ENCODE results near the gene PEX10.

The PEX10 gene

DNA sequence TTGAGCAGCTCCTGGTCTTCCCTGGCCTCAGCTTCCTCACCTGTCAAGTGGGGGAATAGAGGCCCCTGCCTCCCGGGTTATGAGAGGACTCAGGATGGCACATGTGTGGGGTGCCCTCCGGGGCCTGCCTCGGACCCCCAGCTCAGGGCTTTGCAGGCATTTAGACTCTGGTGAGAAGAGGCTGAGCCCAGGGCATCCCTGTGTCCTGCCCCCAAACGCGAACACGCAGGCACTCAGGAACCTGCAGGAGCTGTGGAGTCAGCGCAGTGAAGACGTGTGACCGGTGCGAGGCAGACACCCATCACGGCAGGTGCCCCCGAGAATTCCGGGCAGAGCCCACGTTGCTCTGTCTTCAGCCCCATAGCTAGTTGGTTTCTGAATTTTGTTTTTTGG, 5.5 kb upstream of the PEX10 start:
- TF ChIP-seq, protein P1, sequence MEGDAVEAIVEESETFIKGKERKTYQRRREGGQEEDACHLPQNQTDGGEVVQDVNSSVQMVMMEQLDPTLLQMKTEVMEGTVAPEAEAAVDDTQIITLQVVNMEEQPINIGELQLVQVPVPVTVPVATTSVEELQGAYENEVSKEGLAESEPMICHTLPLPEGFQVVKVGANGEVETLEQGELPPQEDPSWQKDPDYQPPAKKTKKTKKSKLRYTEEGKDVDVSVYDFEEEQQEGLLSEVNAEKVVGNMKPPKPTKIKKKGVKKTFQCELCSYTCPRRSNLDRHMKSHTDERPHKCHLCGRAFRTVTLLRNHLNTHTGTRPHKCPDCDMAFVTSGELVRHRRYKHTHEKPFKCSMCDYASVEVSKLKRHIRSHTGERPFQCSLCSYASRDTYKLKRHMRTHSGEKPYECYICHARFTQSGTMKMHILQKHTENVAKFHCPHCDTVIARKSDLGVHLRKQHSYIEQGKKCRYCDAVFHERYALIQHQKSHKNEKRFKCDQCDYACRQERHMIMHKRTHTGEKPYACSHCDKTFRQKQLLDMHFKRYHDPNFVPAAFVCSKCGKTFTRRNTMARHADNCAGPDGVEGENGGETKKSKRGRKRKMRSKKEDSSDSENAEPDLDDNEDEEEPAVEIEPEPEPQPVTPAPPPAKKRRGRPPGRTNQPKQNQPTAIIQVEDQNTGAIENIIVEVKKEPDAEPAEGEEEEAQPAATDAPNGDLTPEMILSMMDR (IDR thresholded peaks at IDR 0.05; ENCODE audit: low read depth, low read length): no peak
- DNase-seq (ENCODE audit: low read depth in 2 of 2): no peak

DNA sequence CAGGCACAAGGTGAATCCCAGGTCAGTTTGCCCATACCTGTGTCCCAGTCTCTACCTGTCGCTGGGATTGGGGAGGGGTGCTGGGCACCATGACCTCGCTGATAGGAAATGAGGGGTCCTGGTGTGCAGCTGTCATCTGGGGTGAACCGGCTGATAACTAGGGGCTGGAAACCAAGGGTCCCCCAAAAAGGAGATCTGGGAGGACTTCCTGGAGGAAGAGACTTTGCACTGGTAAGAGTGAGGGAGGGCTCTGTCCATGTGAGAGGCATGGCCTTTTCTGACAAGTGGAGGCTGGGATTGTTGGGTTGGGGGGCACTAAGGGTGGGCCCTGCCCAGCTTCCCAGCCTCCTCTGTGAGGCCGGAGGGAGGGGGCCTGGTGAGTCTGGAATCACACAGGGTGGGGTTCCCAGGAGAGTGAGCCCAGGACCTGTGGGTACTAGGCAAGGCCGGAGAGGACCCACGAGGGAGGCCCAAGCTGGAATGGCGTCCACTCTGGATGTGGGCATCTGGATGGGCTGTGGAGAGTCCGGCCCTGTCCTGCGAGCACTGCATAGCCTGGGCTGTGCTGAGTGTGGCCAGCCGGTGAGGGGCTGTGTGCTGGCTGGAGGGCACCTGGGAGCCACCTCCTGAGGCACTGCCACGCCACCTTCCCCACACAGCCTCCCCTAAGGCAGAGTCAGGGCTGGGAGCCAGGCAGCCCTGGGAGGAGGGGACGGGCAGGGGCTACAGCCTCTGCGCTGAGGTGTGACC, 4.9 kb upstream of the PEX10 start:
- DNase-seq (ENCODE audit: low read depth in 2 of 2): no peak
- H3K4me3 ChIP-seq (replicated peaks in 1 of 2; ENCODE audit: low read depth in 2 of 2, low read length in 2 of 2): no peak overlapping the region
- TF ChIP-seq, protein P1 (IDR thresholded peaks at IDR 0.05; ENCODE audit: low read depth, low read length): no peak

More for the DNA sequence above, 5.5 kb upstream of the PEX10 start:
- H3K4me3 ChIP-seq (replicated peaks in 1 of 2; ENCODE audit: low read depth in 2 of 2, low read length in 2 of 2): no peak overlapping the region

DNA sequence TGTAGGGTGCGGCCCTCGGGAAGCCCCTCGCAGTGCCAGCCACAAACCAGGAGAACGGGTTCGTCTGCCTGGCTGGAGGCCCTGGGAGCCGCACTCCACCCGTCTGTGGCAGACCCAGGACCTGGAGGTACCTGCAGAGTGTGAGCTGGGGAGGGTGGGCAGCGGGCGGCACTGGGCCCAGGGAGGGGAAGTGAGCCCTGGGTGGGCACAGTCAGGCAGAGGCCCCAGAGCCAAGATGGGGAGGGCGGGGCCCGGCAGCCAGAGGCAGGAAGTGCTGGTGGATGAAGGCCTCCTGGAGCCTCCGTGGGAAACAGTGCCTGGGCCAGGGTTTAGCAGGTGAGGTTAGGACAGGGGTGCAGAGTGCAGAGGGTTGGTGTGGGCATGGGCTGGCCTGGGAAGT, 4.0 kb upstream of the PEX10 start:
- H3K4me3 ChIP-seq (replicated peaks in 1 of 2; ENCODE audit: low read depth in 2 of 2, low read length in 2 of 2): no peak overlapping the region
- TF ChIP-seq, protein P1 (IDR thresholded peaks at IDR 0.05; ENCODE audit: low read depth, low read length): no peak

DNA sequence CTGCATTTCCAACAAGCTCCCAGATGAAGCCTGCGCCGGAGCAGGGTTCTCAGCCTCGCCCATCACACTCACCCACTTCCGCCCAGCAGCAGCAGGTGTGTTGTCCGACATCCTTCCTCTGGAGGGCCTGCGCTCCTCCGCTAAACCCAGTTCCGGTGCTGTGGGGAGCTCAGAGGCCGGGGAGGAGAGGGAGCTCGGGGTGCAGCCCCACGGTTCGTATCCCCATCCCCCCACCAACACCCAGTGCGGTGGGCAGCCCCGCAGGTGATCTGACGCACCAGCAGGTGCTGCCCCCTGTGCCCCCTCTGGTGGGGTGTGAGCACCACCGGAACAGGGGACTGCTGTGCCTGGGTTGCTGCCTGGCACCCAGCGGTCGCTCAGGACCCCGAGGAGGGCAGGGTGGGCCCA, 3.4 kb upstream of the PEX10 start:
- DNase-seq (ENCODE audit: low read depth in 2 of 2): no peak
- TF ChIP-seq, protein P1 (IDR thresholded peaks at IDR 0.05; ENCODE audit: low read depth, low read length): no peak
- no peak overlapping the region for H3K4me3 ChIP-seq (replicated peaks in 1 of 2; ENCODE audit: low read depth in 2 of 2, low read length in 2 of 2)

More for the DNA sequence above, 4.0 kb upstream of the PEX10 start:
- DNase-seq (ENCODE audit: low read depth in 2 of 2): no peak

DNA sequence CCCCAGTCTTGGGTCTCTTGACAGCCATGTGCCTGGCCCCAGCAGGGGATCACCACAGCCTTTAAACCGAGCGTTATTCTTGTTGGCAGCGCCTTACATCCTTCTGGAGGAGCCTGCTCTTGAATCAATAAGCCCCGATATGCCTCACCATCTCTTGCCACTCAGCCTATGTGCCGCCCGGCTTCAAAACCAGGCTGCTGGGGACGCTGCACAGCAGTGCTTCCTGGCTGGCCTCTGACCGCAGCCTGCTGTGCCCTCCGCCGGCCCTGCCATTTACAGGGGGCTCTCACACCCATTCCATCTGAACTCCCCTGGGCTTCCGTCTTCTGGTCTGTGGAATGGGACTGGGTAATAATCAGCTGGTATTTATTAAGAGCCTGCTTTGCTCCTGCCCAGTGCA, 3.0 kb upstream of the PEX10 start:
- H3K4me3 ChIP-seq (replicated peaks in 1 of 2; ENCODE audit: low read depth in 2 of 2, low read length in 2 of 2): no peak overlapping the region
- no peak for DNase-seq (ENCODE audit: low read depth in 2 of 2)
- TF ChIP-seq, protein P1 (IDR thresholded peaks at IDR 0.05; ENCODE audit: low read depth, low read length): no peak

DNA sequence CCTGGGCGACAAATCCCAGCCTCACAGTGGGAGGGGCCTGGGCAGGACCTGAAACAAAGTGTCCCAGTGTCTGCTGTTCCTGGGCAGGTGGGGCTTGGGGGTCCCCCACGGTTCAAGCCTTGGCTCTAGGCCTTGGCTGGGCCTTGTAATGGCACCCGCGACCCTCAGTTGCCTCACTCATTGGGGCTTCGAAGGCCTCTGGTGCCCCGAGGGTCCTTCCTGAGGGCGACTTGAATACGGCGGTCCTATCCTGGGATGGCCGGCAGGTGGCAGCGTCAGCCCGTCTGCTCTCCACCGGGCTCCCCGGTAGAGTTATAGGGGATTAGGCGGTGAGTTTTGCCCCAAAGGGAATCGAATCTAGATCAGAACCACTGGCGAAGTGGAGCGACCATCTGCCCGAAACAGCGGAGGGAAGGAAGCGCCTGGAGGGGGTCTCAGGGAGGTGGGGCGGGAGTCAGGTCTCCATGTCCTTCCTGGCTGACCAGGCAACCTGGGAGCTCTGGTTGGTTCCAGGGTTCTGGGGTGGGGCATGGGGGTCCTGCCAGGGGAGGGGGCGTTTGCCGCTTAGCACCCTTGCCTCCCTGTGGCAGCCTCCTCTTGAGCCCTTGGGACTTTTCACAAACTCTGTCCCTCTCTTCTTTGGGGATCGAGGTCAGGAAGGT, 2.1 kb upstream of the PEX10 start:
- H3K4me3 ChIP-seq (replicated peaks in 1 of 2; ENCODE audit: low read depth in 2 of 2, low read length in 2 of 2): no peak overlapping the region
- DNase-seq (ENCODE audit: low read depth in 2 of 2): peak; percentile 68 to 69
- TF ChIP-seq, protein P1 (IDR thresholded peaks at IDR 0.05; ENCODE audit: low read depth, low read length): peak; percentile 92

Data from cardiac fibroblast (primary cell).